Mucosa of descending colon (tissue), 3 donors: Measurements from ENCODE around the gene TCOF1. TPM values are rescaled to one million over a fixed set of nuclear protein-coding genes. Genes with fewer than 3 reads are reported as not detected.

Experiments
- ATAC-seq: fragments of 200-7000 bp; cut with Tn5 transposase; one replicate; pipeline ENCODE4 v1.9.1; 2020; ENCODE audit warnings: mild to moderate bottlenecking, moderate library complexity
- DNase-seq, 3 donors: peaks; one replicate each; pipeline ENCODE4 v3.0.0-alpha.2; 2020
- H3K36me3 ChIP-seq: fragments of 200-600 bp; one replicate; pipeline ENCODE4 v1.8.0; 2021; ENCODE audit warnings: low read depth, mild to moderate bottlenecking
- H3K4me1 ChIP-seq: fragments of 200-600 bp; one replicate; pipeline ENCODE4 v1.8.0; 2021; ENCODE audit warnings: low read depth, mild to moderate bottlenecking
- H3K4me3 ChIP-seq: fragments of 200-600 bp; one replicate; pipeline ENCODE4 v1.8.0; 2021; ENCODE audit warnings: mild to moderate bottlenecking
- H3K9me3 ChIP-seq: fragments of 200-600 bp; one replicate; pipeline ENCODE4 v1.8.0; 2021; ENCODE audit warnings: mild to moderate bottlenecking
- intact Hi-C, 2 donors: fragments of 100-400 bp; cut with DNase I in 1 of 2; cut with micrococcal nuclease in 1 of 2; formaldehyde crosslinking; loops; one replicate each; pipeline versions ENCODE4 v1.11.0 to v1.11.1; 2022; cut with DNase I, micrococcal nuclease
- total RNA-seq, 3 donors: library from RNA; stranded (reverse); fragmentation: NEBNext Ultra II Directional in 2 of 3; extraction: Animal tissue kit (Norgen Biotek cat#: 25700) in 2 of 3; gene quantifications; one replicate each; pipeline versions ENCODE4 v1.2.1 to v1.2.4, GENCODE V29; 2021 to 2023
- TF ChIP-seq, protein P1 (sequence below): fragments of 200-600 bp; IDR thresholded peaks from one replicate; pipeline ENCODE4 v1.8.0; 2022; ENCODE audit warnings: antibody characterized with exemption, mild to moderate bottlenecking
- donor health status: DM: no; HTN: no; CAD: no; lungs with moderate emphysema.
- donor health status: DM: no; HTN: no; CAD: no.
- donor health status: DM: no; HTN: yes; CAD: no.

The TCOF1 gene
- total RNA-seq, 3 donors from 2014 or later = 17.3 to 36.2 (median 26.0) TPM

GRCh38 chr5:150391986-150392385 lies 34.5 kb downstream of the TCOF1 start:
- TF ChIP-seq, protein P1, sequence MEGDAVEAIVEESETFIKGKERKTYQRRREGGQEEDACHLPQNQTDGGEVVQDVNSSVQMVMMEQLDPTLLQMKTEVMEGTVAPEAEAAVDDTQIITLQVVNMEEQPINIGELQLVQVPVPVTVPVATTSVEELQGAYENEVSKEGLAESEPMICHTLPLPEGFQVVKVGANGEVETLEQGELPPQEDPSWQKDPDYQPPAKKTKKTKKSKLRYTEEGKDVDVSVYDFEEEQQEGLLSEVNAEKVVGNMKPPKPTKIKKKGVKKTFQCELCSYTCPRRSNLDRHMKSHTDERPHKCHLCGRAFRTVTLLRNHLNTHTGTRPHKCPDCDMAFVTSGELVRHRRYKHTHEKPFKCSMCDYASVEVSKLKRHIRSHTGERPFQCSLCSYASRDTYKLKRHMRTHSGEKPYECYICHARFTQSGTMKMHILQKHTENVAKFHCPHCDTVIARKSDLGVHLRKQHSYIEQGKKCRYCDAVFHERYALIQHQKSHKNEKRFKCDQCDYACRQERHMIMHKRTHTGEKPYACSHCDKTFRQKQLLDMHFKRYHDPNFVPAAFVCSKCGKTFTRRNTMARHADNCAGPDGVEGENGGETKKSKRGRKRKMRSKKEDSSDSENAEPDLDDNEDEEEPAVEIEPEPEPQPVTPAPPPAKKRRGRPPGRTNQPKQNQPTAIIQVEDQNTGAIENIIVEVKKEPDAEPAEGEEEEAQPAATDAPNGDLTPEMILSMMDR = no peak
- Histone ChIP-seq H3K4me1 (no peaks in the 10 kb centered on the region), H3K9me3 (no peaks in the 10 kb centered on the region), H3K4me3 (no peak overlapping the region), H3K36me3 (no peaks in the 10 kb centered on the region)
- no peak for ATAC-seq
- intact Hi-C loops = no loop called here
- no peak for DNase-seq

DNA sequence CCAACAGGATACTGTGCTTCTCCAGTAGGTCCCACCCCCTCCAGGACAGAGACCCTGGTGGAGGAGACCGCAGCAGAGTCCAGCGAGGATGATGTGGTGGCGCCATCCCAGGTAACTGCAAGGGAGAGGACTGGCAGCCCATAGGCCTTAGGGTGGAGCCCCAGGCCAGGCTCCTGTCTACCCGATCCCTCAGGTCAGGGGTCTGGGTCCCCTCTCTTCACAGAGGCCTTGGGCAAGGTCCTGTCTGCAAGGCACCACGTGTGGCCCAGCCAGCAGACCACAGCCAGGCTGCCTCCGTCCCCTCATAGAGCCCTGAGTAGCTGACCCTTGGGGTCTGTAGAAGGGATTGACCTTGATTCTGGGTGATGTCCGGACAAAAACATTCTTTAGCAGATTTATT lies 35.2 kb downstream of the TCOF1 start:
- ATAC-seq = no peak
- H3K4me3 ChIP-seq = no peak overlapping the region
- TF ChIP-seq, protein P1 = no peak
- no peaks in the 10 kb centered on the region for H3K4me1 ChIP-seq
- no peaks in the 10 kb centered on the region for H3K9me3 ChIP-seq
- no peaks in the 10 kb centered on the region for H3K36me3 ChIP-seq
- DNase-seq = no peak
- intact Hi-C loops = no loop called here

DNA sequence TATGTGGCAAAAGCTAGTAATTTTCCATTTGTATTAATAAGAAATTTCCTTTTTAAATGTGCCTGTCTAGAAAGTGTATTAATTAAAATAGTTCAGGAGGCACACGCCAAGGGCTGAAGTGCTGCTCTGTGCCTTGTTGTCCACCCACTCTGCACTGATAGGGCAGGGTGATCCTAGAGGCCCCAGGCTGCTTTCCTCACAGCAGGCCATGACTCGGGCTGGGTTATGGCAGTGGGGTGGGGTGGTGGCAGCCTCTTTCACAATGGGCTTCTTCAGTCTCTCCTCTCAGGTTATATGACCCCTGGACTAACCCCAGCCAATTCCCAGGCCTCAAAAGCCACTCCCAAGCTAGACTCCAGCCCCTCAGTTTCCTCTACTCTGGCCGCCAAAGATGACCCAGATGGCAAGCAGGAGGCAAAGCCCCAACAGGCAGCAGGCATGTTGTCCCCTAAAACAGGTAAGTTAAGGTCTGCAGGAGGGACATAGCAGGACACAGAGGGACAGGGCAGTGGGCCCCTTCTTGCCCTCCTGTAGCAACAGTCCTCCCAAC lies 35.7 kb downstream of the TCOF1 start:
- no peak for ATAC-seq
- TF ChIP-seq, protein P1 = no peak
- H3K9me3 ChIP-seq = no peaks in the 10 kb centered on the region
- no peaks in the 10 kb centered on the region for H3K4me1 ChIP-seq
- DNase-seq = no peak
- no peak overlapping the region for H3K4me3 ChIP-seq
- H3K36me3 ChIP-seq = no peaks in the 10 kb centered on the region
- intact Hi-C loops = no loop called here

DNA sequence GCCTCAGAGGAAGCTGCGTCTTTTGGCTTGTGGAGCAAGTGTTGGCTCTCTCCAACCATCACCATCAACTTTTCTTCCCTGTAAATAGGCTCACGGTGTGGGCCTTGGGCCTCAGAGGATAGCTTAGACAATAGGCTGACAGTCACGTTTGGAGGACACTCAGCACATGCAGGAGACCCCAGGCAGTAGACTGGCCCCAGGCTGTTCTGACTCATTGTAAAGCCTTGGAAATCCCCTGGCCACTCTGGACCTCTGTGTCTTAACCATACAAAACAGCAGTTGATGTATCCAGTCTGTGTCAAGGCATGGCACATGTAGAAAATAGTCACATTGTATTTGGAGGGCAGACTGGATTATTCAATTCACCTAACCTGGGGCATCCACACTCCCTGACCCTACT lies 36.6 kb downstream of the TCOF1 start:
- no peak for DNase-seq
- H3K9me3 ChIP-seq = no peaks in the 10 kb centered on the region
- TF ChIP-seq, protein P1 = no peak
- no peak overlapping the region for H3K4me3 ChIP-seq
- H3K4me1 ChIP-seq = no peaks in the 10 kb centered on the region
- no peak for ATAC-seq
- no peaks in the 10 kb centered on the region for H3K36me3 ChIP-seq
- intact Hi-C loops = no loop called here

DNA sequence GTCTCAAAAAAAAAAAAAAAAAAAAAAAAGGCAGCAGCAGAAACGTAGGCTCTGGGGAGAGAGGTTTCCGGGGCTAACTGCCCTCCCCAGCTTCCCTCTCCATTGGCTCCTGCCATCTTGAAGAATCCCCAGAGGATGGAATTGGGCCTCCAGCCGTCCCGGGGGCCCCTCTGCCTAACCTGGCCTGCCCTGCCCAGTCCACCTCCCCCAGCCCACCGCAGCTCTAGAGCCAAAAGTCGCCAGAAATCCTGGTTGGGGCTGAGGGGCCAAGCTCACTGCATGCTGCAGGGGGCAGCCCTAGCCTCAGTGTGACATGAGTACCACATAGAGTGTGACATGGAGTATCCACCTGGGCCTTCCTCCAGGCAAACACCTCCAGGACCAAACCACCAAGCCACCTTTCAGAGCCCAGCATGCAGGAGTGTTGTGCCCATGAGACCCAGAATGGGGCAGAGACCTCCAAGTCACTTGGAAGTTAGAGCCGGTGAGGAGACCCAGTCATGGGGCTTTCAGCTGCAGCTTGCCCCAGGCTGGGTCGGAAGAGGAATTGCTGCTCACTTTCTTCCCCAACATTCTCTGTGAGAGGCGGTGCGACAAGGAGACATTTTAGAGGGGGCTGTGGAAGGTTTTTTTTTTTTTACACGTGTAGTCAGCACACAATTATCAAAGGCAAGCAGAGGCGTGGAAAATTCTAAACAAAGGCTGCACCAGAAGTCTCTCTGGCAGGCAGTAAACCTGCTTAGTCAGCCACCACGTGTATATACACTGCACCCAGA lies 37.6 kb downstream of the TCOF1 start:
- Histone ChIP-seq H3K9me3 (no peaks in the 10 kb centered on the region), H3K4me3 (no peak overlapping the region), H3K36me3 (no peaks in the 10 kb centered on the region), H3K4me1 (no peaks in the 10 kb centered on the region)
- TF ChIP-seq, protein P1 = no peak
- ATAC-seq (no peak), DNase-seq (no peak)
- intact Hi-C loops = no loop called here
